ENCODE measurements around the gene CAMK4.

The CAMK4 gene

DNA sequence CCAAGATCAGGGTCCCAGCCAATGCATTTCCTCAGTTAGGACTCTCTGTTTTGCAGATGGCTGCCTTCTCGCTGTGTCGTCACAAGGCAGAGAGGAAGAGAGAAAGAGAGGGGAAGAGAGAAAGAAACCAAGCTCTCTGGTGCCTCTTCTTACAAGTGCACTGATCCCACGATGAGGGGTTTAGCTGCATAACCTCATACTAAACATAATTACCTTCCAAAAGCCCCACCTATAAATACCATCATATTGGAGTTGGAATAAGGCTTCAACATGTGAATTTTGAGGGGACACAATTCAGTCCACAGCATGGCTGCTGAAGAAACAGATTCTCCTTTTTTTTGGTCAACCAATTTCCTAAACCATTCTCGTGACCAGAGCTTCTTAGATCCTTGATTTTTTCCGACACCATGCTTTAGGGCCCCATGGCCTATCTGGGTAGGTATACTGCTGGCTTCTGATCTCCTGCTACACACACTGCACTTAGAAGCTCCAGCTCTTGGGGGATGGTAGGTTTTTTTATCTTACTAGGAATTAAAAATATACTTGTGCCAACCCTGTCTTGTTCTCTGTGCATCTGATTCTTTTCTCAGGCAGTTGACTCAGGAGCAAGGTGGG, 5.1 kb downstream of the CAMK4 start:
- no peak for DNase-seq (ENCODE audit: low read depth in 2 of 2)

DNA sequence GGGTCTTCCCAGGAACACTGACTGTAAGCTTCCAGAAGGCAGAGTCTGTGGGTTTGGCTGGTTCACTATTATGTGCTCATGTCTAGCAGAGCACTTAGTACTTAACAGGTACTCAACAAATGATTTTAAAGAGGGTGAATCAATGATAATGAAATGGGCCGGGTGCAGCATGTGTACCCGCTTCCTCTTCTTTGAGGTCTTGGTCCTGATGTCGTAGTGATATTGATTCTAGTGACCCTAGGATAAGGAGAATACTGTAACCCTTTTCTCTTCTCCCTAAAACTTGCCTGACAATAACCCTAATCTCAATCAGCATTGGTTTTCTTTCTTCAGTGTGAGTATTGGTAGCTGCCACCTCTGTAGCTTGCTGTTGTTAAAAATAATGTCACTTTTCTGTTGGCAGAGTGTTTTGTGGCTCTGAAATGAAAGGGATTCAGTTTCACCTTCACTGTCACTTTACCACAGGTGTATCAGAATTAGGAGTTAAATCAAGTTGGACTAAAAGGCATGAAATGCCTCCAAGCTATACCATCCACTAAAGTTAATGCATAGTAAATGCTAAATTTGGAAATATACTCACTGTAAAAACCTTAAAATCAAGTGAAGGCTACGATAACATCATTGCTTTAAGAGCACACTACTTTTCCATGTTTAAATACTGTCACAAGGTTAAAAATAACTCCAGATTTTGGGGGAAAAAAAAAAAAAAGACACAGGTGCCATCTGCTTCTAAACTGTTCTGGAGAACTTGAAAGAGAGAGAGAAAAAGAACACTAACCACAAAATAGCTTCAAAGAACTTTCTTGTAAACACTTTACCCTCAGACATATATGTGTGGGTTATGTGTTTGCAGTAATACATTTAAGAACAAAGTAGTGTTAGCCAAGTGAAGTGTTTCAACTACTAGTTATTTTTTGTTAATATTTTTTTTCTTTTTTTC, 6.0 kb downstream of the CAMK4 start:
- DNase-seq (ENCODE audit: low read depth in 2 of 2): no peak

DNA sequence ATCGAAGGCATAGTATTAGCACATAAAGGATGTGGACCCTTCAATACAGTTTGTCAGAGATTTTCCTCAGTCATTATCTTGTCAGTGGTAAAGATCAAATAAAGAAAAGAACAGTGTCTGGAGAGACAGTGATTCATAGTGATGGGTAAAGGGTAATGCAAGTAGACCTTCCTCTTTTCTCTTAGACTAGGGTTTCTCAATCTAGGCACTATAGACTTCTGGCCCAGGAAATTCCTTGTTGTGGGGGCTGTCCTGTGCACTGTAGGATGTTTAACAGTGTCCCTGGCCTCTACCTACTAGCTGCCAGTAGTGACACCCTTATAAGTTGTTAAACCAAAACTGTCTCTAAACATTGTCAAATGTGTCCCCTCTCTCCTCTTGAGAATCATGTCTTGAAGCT, 6.9 kb downstream of the CAMK4 start:
- DNase-seq (ENCODE audit: low read depth in 2 of 2): no peak

- no peak for DNase-seq (ENCODE audit: low read depth in 2 of 2)
Measured at GRCh38 chr5:111232311-111233051, 8.3 kb downstream of the CAMK4 start.

DNA sequence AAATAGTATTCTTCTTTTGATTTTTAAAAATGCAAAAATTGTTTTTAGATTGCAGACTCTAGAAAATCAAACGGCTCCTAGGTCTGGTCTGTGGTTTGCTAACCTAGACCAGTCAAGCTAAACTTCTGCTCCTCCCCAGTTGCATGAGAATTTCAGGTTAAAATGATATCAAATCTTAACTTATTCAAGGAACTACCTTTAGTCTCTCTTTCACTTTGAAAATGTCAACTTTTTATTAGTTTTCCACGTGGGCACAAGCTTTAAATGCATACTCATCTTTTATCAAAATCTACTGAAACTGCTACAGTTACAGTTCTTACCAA, 8.8 kb downstream of the CAMK4 start:
- DNase-seq (ENCODE audit: low read depth in 2 of 2): no peak

GRCh38 chr5:111234125-111234524, 9.9 kb downstream of the CAMK4 start:
- no peak for DNase-seq (ENCODE audit: low read depth in 2 of 2)

DNA sequence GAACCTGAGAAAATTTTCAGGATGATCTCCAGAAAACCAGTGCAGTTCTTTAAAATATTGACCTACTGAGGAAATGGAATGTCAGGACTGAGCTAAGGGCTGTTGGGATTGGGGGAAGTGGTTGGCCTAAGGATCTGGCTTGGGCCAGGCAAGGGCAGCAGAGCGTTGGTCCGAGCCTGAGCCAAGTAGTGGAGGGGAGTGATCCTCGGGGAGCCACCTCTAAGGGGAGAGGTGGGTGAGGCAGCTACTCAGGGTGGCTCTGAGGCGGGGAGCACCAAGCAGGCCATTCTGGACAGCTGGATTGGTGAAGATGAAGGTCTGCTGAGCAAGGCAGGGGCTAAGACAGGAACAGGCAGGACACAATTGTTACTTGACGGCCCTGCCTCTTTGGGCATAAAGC, 11.5 kb downstream of the CAMK4 start:
- no peak for DNase-seq (ENCODE audit: low read depth in 2 of 2)

DNA sequence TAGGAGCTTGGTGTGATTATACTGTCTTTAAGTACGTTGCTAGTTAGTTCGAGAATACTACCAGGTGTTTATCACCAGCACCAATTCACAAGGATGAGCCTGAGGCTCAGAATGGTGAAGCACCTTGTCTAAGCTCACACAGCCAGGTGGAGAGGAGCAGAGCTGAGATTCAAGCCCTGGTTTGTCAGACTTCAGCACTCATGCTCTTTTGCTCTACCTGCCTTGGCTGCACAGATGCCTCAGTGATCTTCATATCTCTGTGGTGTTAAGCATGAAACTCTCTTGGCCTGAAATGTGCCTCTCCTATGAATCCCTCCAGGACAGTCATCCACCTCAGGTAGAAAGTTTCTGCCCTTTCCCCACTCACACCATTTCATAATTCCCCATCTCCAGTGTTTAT, 12.2 kb downstream of the CAMK4 start:
- DNase-seq (ENCODE audit: low read depth in 2 of 2): no peak

DNA sequence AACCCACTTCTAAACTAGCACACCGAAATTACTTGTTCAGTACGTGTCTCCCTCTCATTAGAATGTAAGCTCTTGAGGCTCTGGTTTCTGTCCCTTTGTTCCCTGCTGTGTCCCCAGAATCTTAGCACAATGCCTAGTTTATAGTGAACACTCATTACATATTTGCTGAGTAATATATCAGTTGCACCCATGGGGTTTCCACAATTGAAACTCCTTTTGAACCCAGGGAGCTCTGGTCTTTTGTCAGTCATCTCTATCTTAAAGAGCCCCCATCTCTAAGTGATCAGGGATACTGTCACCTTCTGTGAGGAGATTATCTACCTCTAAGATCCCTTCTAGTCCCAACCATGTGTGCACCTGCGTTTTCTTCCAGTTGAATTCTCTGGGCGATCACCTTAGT, 12.8 kb downstream of the CAMK4 start:
- no peak for DNase-seq (ENCODE audit: low read depth in 2 of 2)

- no peak for DNase-seq (ENCODE audit: low read depth in 2 of 2)
Measured at GRCh38 chr5:111237470-111237869, 13.3 kb downstream of the CAMK4 start.

GRCh38 chr5:111238431-111239225, 14.4 kb downstream of the CAMK4 start:
- DNase-seq (ENCODE audit: low read depth in 2 of 2): no peak

DNA sequence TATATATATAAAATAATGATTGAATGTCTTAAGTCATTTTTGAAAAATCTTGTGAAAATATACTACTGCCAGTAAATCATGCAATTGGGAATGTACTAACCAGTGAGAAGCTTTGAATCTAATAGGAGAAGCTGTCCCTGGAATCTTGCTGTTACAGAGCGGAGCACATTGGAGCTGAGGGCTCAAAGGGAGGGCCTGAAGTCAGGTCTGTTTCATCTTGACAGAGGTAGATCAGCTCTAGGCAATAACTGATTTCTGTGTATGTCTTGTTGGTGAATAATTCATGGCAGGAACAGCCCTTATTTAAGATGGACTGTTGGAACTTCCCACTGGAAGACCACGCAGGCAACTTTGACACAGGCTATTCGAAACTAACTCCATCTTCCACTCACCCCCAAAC, 17.5 kb downstream of the CAMK4 start:
- DNase-seq (ENCODE audit: low read depth in 2 of 2): no peak

- DNase-seq (ENCODE audit: low read depth in 2 of 2): no peak
Measured at GRCh38 chr5:111242606-111243005, 18.4 kb downstream of the CAMK4 start.

DNA sequence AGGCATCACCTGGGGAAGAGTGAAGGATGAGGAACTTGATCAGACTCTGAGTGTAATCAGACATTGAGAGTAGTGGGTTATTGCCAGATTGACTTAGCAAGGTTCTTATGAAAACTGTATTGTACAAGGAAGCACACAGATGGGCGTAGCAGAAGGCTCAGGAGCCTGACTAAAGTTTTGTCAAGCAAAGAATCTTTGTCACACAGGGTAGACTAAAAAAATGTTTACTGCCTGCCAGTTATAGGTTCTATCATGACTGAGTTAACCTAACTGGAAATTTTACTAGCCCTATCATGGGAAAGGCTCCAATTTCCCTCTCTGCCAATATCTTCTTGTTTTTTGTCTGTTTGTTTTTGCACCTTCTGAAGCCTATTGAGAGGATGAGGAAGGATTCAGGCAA, 19.1 kb downstream of the CAMK4 start:
- DNase-seq (ENCODE audit: low read depth in 2 of 2): no peak

DNA sequence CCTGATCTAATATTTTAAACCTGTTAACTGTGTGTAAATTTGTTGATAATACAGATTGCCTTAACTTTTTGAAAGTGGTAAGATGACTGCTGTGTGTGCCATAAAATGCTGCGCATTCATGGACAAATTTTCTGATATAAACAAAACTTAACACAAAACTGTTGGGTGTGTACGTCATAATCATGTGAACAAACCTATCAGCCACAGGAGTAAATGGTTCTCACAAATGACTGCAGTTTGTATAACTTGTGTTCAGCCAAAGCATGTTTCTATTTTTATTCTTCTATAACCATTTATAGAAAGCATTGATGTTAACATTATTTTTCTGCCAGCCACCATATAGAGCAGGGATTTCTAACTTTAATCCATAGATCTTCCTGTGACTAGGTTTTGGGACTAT, 21.5 kb downstream of the CAMK4 start:
- no peak for DNase-seq (ENCODE audit: low read depth in 2 of 2)

GRCh38 chr5:111246459-111246858, 22.3 kb downstream of the CAMK4 start:
- no peak for DNase-seq (ENCODE audit: low read depth in 2 of 2)

DNA sequence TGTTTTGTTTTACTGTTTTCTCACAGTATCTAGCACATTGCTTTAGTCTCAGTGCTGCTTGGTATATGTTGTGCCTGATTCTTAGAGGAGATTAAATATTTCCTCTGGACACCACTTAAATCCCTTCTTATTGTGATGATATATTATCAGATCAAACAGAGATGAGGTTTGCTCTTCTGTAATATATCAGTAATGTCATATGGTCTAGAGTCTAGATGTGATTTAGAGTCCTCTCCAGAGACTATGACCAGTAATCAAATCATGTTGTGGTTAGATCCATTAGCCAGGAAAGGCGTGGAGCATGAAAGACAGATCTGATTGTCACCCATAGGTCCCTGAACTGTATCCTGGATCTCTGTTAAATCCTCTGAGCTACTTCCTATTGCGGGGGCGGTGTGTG, 24.4 kb downstream of the CAMK4 start:
- no peak for DNase-seq (ENCODE audit: low read depth in 2 of 2)

DNA sequence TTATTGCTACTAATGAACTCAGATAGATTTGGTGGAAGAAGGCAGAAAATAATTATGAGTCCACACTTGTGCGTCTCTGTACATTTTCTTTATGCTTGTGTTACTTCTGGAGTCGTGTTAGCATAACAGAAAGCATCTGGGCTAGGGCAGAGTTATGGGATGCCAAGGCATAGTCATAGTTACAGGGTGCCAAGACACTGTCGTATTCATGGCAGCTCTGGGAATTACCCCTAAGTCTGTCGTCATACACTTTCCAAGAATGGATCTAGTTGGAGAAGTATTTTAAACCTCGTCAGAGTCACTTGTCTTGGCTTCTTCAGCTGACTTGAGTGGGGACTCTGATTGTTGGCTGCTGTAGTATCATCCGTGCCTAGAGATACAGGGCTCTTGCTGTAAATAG, 27.7 kb downstream of the CAMK4 start:
- DNase-seq (ENCODE audit: low read depth in 2 of 2): no peak

DNA sequence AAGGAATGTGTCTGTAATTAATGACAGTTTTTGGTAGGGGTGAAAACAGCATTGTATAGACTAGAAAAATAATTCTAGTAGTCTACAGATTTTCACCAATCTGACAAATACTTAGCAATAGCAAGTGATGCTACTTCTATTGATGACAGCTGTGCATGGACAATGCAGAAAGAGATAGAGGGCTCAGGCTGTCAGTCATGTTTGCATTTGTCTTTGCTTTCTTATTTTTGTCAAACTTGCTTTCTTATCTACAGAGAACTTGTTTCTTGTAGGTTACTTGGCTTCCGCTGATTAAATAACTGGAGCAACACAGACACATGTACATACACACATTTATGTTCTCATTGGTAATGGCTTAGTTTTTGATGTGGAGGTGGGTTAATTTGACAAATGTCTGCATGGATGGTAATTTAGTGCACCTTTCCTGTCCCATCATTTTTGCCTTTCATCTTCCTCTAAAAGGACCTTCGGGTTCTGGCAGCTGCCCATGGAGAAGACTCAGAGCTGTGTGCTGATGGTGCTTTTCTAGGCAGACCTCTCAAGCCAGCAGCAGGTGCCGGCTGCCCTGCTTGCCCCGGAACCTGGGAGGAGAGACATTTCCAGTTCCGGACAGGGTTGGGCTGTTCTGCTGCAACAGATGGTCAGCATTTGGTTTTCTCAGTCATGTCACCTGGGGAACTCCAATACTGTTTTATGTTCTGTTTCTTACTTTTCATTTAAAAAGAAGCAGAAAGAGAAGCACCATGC, 28.8 kb downstream of the CAMK4 start:
- DNase-seq (ENCODE audit: low read depth in 2 of 2): no peak

DNA sequence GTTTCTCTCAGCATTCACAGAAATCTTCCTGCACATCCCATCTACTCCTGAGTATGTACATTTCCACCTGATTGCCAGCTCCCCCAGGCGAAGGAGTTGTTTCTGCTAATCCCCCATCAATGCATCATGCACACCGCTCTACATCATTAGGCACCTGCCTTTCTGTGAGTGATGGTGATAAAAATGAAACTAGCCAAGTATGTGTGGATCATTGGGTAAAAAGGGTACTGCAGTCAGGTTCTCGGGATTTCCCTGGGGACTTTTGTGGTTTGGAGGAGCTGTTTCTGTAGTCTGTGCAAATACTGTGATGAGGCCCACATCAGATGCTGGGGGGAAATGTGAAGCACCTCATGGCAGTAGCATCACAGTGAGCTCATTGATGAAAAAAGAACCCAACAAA, 30.4 kb downstream of the CAMK4 start:
- DNase-seq (ENCODE audit: low read depth in 2 of 2): peak; percentile 54 to 71

GRCh38 chr5:111255169-111255568, 31.0 kb downstream of the CAMK4 start:
- no peak for DNase-seq (ENCODE audit: low read depth in 2 of 2)

Data from activated CD4-positive, alpha-beta T cell treated with anti-CD3 and anti-CD28 coated beads for 24 hours (primary cell).